Hepatocyte (in vitro differentiated cells): ENCODE data around the gene NEAT1. TPM values are rescaled to one million over a fixed set of nuclear protein-coding genes. Genes with fewer than 3 reads are reported as not detected.
"Not testable (repeated sequence)": the region's sequence is repeated elsewhere in the genome, so short reads cannot be mapped to it uniquely, and the experiment has no call there.

Experiments used
- DNase-seq: peaks from one replicate; pipeline ENCODE4 v3.0.0-alpha.2; 2016; ENCODE audit warnings: low spot score
- H2AFZ ChIP-seq: fragments of 200-600 bp; sonication (generic); 2 replicates; pipeline ENCODE4 v1.6.0; 2016; ENCODE audit warnings: antibody characterized with exemption, mild to moderate bottlenecking
- H3K27ac ChIP-seq: fragments of 200-600 bp; sonication (generic); 2 replicates; pipeline ENCODE4 v1.5.1; 2016; ENCODE audit warnings: mild to moderate bottlenecking
- H3K27me3 ChIP-seq: fragments of 200-600 bp; sonication (generic); 2 replicates; pipeline ENCODE4 v1.6.1; 2016
- H3K36me3 ChIP-seq: fragments of 200-600 bp; sonication (generic); replicated peaks from 2 replicates; pipeline ENCODE4 v1.5.1; 2016; ENCODE audit warnings: low read depth; ENCODE audit not compliant: insufficient read depth
- H3K4me1 ChIP-seq: fragments of 200-600 bp; sonication (generic); 2 replicates; pipeline ENCODE4 v1.5.1; 2016; ENCODE audit warnings: mild to moderate bottlenecking, moderate library complexity; ENCODE audit not compliant: insufficient read depth
- H3K4me2 ChIP-seq: fragments of 200-600 bp; sonication (generic); 2 replicates; pipeline ENCODE4 v1.6.0; 2016
- H3K4me3 ChIP-seq: fragments of 200-600 bp; sonication (generic); 2 replicates; pipeline ENCODE4 v1.5.1; 2016; ENCODE audit warnings: mild to moderate bottlenecking
- H3K79me2 ChIP-seq: fragments of 200-600 bp; sonication (generic); 2 replicates; pipeline ENCODE4 v1.6.0; 2017; ENCODE audit warnings: mild to moderate bottlenecking
- H3K9me2 ChIP-seq: fragments of 200-600 bp; sonication (generic); replicated peaks from 2 replicates; pipeline ENCODE4 v1.6.0; 2017; ENCODE audit warnings: mild to moderate bottlenecking; ENCODE audit not compliant: insufficient read depth
- H3K9me3 ChIP-seq: fragments of 200-600 bp; sonication (generic); 2 replicates; pipeline ENCODE4 v1.5.1; 2016; ENCODE audit warnings: low read depth, mild to moderate bottlenecking
- H4K20me1 ChIP-seq: fragments of 200-600 bp; sonication (generic); 2 replicates; pipeline ENCODE4 v1.6.0; 2016; ENCODE audit warnings: mild to moderate bottlenecking; ENCODE audit not compliant: insufficient read depth, poor library complexity, severe bottlenecking
- EZH2 ChIP-seq: fragments of 200-600 bp; sonication (generic); IDR thresholded peaks from 2 replicates; pipeline ENCODE4 v1.6.1; 2016; ENCODE audit warnings: antibody characterized with exemption, mild to moderate bottlenecking, borderline replicate concordance
- EZH2phosphoT487 ChIP-seq: fragments of 200-600 bp; sonication (generic); IDR thresholded peaks from one replicate; pipeline ENCODE4 v1.6.1; 2018; ENCODE audit warnings: antibody characterized with exemption, mild to moderate bottlenecking, low read depth, moderate library complexity; ENCODE audit not compliant: unreplicated experiment, severe bottlenecking
- WGBS: methylation state at CpG from one replicate; pipeline ENCODE4 v1.1.6; 2016; ENCODE audit warnings: low lambda C conversion rate; ENCODE audit errors: missing lambda C conversion rate; 5-methylcytosine and 5-hydroxymethylcytosine counted together
- polyA plus RNA-seq: library from polyadenylated mRNA; unstranded; fragments of >200 nt; fragmentation: Nextera tagmentation; extraction: Ambion mirVana; gene quantifications from 2 replicates; pipeline ENCODE4 v1.2.1, GENCODE V29; 2016
- total RNA-seq: library from RNA; depleted of rRNA; stranded (reverse); fragments of >200 nt; gene quantifications from 2 replicates; pipeline ENCODE4 v1.2.3, GENCODE V29; 2014
- TF ChIP-seq, protein P1 (sequence below): fragments of 200-600 bp; sonication (generic); IDR thresholded peaks from 2 replicates; pipeline ENCODE4 v1.5.1; 2016; ENCODE audit warnings: antibody characterized with exemption, mild to moderate bottlenecking; ENCODE audit not compliant: poor library complexity

The NEAT1 gene
- total and polyA plus RNA-seq, 2 experiments from 2014 or later, result 130 to 168 TPM

DNA sequence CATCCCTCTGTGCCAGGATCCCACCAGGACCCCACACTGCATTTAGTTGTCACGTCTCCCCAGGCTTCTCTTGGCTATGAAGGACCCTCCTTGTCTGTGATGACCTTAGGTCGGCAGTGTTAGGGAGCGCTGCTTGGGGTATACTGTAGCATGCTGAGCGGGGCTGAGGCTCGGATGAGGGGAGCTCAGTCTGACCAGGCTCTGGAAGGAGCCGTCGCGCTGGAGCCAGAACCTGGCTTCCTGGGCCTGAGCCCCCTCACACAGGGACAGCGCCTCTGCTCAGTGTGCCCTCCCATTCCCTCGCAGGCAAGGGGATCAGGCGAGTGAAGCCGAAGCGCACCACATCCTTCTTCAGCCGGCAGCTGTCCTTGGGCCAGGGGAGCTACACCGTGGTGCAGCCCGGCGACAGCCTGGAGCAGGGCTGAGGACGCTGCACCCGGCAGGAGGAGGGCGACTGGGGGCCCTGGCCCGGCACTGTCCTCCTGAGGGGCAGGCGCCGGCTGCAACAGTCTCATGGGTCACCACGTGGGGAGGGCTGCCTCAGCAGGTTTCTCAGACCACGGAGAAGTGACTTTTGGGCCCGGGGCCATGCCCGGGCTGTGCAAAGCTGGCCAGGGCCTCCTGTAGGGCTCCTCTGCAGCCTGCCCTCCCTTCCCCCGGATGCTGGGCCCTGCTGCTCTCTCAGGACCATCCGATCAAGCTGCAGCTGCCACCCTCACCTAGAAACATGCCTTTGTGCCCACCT, 11.5 kb upstream of the NEAT1 start:
- Histone ChIP-seq H3K27me3 (no peaks in the 10 kb centered on the region), H3K4me1 (peaks cover 4% of the 10 kb centered on the region), H3K27ac (no peak overlapping the region), H3K9me3 (no peaks in the 10 kb centered on the region), H4K20me1 (no peaks in the 10 kb centered on the region), H3K9me2 (no peaks in the 10 kb centered on the region), H2AFZ (no peak overlapping the region), H3K36me3 (no peaks in the 10 kb centered on the region), H3K4me2 (no peak overlapping the region), H3K79me2 (peaks cover 9% of the 10 kb centered on the region), H3K4me3 (no peak overlapping the region)
- 92% methylated on average over 29 of the region's 29 CpGs for WGBS
- no peak for DNase-seq
- TF ChIP-seq EZH2 (no peak), EZH2phosphoT487 (no peak)
- TF ChIP-seq, protein P1, sequence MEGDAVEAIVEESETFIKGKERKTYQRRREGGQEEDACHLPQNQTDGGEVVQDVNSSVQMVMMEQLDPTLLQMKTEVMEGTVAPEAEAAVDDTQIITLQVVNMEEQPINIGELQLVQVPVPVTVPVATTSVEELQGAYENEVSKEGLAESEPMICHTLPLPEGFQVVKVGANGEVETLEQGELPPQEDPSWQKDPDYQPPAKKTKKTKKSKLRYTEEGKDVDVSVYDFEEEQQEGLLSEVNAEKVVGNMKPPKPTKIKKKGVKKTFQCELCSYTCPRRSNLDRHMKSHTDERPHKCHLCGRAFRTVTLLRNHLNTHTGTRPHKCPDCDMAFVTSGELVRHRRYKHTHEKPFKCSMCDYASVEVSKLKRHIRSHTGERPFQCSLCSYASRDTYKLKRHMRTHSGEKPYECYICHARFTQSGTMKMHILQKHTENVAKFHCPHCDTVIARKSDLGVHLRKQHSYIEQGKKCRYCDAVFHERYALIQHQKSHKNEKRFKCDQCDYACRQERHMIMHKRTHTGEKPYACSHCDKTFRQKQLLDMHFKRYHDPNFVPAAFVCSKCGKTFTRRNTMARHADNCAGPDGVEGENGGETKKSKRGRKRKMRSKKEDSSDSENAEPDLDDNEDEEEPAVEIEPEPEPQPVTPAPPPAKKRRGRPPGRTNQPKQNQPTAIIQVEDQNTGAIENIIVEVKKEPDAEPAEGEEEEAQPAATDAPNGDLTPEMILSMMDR, result no peak

DNA sequence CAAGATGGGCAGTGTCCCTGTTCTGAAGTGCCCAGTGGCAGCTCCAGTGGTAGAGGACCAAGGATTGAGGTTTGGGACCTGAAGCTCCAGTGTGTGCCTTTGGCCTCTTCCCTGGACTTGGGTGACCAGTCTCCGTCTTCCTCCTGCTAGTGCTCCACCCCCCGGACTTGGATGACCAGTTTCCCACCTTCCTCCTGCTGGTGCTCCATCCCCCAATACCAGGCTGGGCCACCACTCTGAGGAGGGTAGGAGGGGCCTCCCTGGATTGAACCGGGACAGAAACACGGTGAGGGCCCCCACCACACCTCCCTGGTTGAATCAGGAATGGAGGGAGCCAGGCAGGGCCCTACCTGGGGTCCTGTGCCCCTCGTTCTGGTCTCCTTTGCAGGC, 10.9 kb upstream of the NEAT1 start:
- Histone ChIP-seq H4K20me1 (no peaks in the 10 kb centered on the region), H3K4me3 (no peak overlapping the region), H3K79me2 (peaks cover 14% of the 10 kb centered on the region), H3K9me3 (no peaks in the 10 kb centered on the region), H3K27ac (no peak overlapping the region), H2AFZ (no peak overlapping the region), H3K9me2 (no peaks in the 10 kb centered on the region), H3K27me3 (no peaks in the 10 kb centered on the region), H3K36me3 (no peaks in the 10 kb centered on the region), H3K4me2 (no peak overlapping the region), H3K4me1 (peaks cover 8% of the 10 kb centered on the region)
- no peak for TF ChIP-seq EZH2phosphoT487
- TF ChIP-seq, protein P1, result no peak
- TF ChIP-seq EZH2, result no peak
- DNase-seq, result no peak
- WGBS, result 85% methylated on average over 5 of the region's 5 CpGs

DNA sequence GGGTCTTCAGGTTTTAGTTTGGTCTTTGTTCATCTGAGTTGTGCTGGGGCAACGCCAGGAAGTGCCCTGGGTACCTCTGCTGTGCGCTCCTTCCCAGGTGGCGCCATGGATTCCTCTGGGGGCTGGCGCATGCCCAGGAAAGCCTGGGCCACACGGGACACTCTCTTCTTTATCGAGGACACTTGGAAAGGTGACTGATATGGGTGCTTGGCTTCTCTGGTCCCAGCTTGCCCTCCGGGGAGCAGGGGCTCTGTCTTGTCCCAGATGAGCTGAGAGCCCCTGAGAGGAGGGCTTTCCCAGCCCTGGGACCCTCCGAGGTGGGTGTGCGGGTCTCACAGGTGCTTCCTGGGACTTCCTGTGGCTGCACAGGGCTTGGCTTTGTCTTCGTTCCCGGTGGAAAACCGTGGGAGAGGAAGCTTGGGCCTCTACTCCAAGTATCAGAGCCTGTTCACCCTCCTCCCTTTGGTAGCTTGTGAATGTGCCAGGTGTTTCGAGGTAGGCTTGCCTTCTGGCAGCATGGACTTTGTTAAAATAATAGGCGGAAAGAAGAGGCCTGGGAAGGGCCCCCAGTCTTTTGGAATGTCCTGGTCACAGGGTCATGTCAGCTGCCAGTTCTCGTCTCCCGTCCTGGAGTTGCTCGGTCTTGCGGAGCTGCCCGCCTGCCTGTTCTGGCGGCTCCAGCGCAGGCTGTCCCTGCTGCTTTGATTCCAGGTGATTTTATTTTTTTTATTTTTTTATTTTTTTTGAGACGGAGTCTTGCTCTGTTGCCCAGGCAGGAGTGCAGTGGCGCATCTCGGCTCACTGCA, 10.1 kb upstream of the NEAT1 start:
- Histone ChIP-seq H3K27me3 (no peaks in the 10 kb centered on the region), H3K4me3 (no peak overlapping the region), H2AFZ (no peak overlapping the region), H3K4me2 (no peak overlapping the region), H3K36me3 (no peaks in the 10 kb centered on the region), H3K79me2 (peaks cover 22% of the 10 kb centered on the region), H3K9me2 (no peaks in the 10 kb centered on the region), H4K20me1 (no peaks in the 10 kb centered on the region), H3K27ac (no peak overlapping the region), H3K9me3 (no peaks in the 10 kb centered on the region), H3K4me1 (peaks cover 16% of the 10 kb centered on the region)
- TF ChIP-seq EZH2phosphoT487 (no peak), EZH2 (no peak)
- TF ChIP-seq, protein P1, result no peak
- no peak for DNase-seq
- WGBS, result 95% methylated on average over 24 of the region's 24 CpGs

DNA sequence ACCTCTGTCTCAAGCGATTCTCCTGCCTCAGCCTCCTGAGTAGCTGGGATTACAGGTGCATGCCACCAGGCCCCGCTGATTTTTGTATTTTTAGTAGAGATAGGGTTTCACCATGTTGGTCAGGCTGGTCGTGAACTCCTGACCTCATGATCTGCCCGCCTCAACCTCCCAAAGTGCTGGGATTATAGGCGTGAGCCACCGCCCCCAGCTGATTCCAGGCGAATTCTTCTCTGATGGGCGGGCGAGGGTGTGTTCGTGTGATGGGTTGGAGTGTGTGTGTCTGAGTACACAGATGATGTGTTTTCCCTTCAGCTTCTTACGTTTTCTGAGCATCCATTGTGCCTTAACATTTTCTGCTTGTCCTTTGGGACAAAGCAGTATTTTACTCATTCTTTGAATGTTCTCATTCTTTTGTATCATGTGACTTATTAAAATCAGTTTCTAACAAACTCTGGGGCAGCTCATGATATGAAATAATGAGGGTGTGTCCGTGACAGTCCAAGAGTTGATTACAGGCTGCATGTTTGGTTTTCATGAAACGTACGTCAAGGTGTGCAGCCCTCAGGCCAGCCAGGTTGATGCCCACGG, 9.4 kb upstream of the NEAT1 start:
- DNase-seq, H3K4me2 ChIP-seq, H3K9me2 ChIP-seq, H3K9me3 ChIP-seq, H3K27me3 ChIP-seq, H3K27ac ChIP-seq, H3K36me3 ChIP-seq, H2AFZ ChIP-seq, H4K20me1 ChIP-seq, H3K4me3 ChIP-seq: not testable (repeated sequence)
- Histone ChIP-seq H3K4me1 (peaks cover 23% of the 10 kb centered on the region), H3K79me2 (peaks cover 29% of the 10 kb centered on the region)
- 92% methylated on average over 15 of the region's 15 CpGs for WGBS
